TTC549 (cell line): ENCODE results near the gene EIF2B5.
"Not testable (repeated sequence)": the region's sequence is repeated elsewhere in the genome, so short reads cannot be mapped to it uniquely, and the experiment has no call there.

Experiments used
- FAIRE-seq: peaks from 2 replicates; lab custom pipeline; 2012; peaks lifted over from hg19 to GRCh38; lab: Jason Lieb, UNC

Gene EIF2B5

DNA sequence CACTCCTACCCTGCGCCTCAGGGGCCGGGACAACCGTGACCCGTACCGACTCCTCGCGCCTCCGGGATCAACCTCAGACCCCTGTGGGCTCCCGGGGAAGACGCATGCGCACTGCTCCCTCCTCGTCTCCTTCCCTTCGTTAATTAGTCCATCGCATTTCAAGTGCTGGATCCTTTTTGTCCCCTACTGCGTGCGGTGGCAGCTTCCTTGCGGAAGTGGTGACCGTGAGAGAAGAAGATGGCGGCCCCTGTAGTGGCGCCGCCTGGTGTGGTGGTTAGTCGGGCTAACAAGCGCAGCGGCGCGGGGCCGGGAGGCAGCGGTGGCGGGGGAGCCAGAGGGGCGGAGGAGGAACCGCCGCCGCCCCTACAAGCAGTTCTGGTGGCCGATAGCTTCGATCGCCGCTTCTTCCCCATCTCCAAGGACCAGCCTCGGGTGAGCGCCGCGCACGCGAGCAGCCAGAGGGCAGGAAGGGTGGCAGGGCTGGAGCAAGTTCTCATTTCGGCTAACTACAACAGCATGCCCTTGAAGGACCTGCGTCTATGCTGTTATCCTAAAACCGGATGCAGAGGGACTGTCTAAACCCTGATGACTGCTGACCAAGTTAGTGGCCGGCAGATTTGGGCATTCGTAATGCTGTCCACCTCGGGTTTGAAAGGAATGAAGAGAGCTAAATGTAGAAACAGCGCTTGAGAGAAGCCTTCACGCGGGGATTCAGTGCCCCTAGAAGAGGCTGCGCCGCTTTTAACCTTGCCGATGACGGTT, at the start of gene EIF2B5:
TSS of gene EIF2B5 (plus strand) at position 210 of the 762 bp plus-strand sequence. CDS start at position 238, 28 bp downstream.
- FAIRE-seq: no peak

DNA sequence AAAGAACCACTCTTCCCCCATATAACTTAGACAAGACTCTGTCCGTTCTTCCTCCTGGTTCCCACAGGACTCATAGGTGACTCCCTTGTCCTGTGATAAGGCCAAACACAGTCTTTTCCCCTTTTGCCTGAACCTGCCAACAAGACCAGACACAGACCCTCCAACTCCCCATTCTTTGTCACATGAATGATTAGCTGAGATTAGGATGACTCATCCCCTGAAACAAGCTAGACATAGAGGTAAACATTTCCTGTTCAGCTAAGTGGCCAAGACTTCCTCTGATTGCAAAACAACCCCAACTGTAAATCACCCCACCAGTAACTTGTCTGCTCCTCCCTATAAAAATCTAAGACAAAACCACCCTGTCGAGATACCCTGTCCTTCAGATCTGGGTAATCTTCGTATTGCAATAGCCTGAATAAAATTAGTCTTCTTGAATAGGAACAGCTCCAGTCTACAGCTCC, 49.7 kb upstream of the EIF2B5 start:
- no peak for FAIRE-seq

DNA sequence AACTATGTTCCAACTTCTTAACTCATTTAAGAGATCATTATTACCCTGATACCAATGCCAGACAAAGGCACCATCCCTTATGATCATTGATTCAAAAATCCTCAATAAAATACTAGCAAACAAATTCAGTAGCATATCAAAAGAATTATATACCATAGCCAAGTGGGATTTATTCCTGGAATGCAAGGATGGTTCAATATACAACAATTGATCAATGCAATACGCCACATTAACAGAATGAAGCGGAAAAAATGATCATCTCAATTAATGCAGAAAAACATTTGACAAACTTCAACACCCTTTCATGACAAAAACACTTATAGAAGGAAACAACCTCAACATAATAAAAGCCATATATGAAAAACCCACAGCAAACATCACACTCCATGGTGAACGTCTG, 43.0 kb upstream of the EIF2B5 start:
- FAIRE-seq: no peak

DNA sequence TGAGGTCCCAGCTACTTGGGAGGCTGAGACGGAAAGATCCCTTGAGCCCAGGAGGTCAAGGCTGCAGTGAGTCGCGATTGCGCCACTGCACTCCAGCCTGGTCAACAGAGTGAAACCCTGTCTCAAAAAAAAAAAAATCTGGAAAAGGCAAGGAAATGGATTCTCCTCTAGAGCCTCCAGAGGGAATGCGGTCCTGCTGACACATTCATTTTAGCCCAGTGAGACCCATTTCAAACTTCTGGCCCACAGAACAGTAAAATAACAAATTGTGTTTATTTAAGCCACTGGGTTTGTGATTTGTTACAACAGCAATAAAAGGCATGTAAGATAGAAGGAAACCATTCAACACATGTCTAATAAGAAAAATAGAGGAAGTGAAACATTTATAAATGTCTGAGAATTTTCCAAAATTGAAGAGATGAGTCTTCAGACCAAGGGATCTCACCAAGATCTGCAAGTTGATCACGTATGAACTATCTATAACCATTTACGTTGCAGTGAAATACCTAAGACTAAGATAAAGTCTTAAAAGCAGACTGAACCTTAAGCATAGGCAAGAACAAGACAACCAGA, 38.3 kb upstream of the EIF2B5 start, which contains the start of gene HTR3E:
TSS of gene HTR3E (plus strand) at position 254 of the 573 bp plus-strand sequence. CDS start 466 bp downstream, outside the sequence.
- FAIRE-seq: no peak

DNA sequence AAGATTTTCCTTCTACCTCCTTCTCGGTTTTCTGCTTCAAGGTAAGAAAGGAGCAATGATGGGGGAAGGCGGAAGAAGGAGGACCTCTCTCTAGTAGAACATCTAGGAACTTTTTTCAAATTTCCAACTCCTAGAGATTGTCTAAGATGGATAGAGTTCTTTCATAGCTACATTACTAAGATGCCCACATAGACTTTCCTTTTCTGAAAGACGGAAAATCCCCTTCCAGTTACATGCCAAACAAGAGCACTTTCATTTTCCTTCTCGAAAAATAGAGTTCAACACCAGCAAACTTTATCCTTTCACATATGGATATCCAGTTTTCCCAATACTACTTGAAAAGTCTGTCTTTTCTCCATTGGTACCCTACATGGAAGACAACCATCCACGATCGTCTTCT, 37.6 kb upstream of the EIF2B5 start:
- FAIRE-seq: no peak

DNA sequence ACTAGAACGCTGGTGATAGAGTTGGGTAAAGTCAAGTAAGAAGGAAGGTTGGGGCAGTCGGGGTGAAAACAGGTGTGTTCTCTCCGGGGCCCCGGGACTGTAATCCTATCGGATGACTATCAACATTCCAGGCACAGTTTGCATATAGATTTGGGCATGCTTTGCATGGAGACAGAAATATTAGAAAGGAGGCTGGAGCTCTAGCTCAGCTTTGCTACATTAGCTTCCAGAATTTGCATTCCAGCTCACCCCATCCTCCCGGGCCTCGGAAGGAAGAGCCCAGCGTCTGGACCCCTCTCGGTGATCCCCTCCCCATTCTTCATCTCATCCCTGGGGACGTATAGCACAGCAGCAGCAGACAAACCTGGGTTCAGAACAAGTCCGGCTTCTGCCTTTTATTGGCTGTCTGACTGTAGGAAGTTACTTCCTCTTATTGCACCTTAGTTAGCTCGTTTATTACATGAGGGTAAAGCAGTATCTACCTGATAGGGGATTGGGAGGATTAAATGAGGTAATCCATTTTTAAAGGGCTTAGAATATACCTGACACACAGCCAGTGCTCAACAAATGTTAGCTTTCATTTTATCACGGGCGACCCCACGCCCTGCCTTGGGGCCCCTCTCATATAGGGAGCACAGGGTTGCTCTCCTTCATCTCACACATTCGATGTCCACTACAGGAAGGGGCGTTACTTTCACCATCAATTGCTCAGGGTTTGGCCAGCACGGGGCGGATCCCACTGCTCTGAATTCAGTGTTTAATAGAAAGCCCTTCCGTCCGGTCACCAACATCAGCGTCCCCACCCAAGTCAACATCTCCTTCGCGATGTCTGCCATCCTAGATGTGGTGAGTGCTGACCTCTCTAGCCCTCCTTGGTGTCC, 35.1 kb upstream of the EIF2B5 start:
- no peak for FAIRE-seq

DNA sequence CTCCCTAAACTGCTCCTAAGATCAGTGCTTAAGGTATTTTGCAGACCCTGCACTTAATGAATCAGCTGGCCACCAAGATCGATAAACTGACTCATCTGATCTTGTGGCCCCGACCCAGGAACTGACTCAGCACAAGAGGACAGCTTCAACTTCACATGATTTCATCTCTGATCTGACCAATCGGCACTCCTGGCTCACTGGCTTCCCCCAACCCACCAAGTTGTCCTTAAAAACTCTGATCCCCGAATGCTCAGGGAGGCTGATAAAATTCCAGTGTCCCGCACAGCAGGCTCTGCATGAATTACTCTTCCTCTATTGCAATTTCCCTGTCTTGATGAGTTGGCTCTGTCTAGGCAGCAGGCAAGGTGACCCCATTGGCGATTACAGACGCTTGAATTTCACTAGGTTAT, 24.8 kb upstream of the EIF2B5 start:
- no peak for FAIRE-seq

DNA sequence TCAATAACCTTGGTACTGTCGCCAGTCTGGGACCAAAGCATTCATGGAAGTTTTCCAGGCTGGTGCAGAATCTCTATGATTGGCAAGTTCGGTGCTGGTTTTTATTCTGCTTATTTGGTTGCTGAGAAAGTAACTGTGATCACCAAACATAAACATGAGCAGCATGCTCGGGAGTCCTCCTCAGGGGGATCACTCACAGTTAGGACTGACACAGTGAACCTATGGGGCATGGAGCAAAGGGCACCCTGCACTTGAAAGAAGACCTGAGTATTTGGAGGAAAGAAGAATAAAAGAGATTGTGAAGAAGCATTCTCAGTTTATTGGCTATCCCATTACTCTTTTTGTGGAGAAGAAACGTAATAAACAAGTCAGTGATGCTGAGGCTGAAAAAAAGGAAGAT, 19.1 kb upstream of the EIF2B5 start:
- no peak for FAIRE-seq

DNA sequence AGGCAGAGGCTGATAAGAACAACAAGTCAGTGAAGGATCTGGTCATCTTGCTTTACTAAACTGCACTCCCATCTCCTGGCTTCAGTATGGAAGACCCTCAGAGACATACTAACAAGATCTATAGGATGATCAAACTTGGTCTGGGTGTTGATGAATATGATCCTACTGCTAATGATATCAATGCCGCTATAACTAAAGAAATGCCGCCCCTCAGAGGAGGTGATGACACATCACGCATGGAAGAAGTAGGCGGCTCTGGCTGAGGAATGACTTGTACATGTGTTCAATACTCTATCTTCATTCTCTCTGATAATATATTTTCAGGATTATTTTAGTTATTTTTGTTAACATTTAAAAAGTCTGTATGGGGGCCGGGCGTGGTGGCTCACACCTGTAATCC, 17.5 kb upstream of the EIF2B5 start:
- FAIRE-seq: no peak

DNA sequence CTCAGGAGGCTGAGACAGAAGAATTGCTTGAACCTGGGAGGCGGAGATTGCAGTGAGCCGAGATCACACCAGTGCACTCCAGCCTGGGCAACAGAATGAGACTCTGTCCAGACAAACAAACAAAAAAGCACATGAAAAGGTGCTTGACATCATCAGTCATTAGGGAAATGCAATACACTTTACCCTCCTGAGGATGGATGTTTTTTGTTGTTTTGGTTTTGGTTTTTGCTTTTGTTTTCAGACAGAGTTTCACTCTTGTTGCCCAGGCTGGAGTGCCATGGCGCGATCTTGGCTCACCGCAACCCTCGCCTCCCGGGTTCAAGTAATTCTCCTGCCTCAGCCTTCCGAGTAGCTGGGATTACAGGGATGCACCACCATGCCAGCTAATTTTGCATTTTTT, 14.1 kb upstream of the EIF2B5 start:
- not testable (repeated sequence) for FAIRE-seq

DNA sequence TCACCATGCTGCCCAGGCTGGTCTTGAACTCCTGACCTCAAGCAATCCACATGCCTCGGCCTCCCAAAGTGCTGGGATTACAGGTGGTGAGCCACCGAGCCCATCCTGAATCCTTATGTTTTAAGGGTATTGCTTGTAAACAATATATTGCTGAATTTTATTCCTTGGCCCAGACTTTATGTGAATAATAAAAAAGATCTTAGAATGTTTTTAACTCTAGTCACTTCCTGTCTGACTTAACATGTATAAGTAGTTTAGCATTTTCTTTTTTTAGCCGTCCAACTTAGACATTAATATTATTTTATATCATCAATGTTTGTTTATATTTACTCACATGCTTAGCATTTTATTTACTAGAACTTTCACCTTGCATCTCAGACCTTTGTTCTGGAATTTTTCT, 9.2 kb upstream of the EIF2B5 start:
- no peak for FAIRE-seq

DNA sequence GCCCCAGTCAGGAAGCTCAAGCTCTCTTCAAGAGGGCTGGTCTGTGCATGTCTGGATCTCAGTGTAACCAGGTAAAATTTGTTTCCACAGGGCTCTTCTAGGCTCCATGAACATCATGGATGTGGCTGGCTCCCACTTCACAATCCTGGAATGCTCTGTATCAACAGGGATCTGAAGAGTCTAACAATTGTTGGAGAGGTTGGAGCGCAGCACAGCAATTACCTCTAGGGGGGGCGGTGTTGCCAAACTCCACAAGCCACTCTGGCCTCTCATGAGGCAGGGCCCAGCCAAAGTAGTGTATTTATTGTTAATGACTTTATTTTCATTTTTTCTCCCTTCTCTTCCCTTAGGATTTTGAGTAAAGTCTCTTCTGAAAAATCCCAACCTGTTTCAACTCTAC, 6.1 kb upstream of the EIF2B5 start:
- no peak for FAIRE-seq

DNA sequence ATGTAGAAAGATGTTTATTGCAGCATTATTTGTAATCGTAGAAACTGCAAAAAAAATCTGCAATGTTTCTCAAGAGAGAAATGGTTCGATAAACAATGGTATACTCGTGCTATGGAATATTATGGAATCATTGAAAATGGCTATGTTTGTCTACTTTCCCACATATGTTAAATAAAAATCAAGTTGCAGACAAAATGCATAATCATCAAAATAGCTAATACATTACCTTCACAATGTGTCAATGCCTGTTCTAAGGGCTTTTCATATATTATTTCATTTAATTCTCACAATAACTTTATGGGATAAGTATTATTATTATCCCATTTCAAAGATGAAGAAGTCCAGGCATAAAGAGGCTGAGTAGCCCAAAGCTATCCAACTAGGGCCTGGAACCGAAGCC, 2.2 kb upstream of the EIF2B5 start:
- FAIRE-seq: no peak

DNA sequence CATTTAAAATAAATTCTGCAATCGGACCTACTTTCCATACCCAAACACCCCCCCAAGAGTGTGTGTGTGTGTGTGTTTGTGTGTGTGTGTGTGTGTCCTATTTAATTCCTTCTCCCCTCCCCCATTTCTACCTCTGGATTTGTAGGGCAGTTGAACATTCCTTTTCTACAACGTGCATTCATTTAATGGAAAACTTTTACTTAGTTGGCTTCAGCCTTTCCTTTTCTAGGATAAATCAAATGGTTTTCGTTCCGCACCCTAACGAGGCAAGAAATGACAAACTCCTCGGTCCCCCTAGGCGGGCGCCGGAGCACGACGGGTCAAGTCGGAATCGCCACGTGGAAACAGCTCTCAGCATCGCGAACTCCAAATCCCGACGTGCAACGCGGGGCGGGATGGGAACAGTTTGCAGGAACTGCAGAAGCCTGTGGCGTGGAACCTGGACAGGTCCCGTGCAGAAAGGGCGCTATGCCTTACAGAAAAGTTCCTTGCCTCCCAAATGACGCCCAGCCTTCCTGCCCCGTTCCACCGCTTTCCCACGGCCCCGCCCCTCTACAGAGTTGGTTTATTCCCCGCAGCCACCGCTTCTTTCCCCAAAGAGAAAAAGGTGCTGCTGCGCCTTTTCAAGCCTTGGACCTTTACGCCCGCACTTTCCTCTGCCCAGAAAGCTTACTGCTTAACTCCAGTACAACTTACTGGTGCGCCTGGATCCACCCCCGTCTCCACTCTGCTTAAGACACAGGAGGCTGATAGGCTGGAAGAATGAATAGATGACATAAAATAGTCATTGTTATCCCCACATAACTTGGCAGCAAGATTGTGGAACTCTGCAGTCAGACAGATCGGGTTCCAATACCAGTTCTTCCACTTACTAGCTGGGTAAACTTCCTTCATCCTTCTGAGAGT, 1.1 kb upstream of the EIF2B5 start:
- FAIRE-seq: no peak

DNA sequence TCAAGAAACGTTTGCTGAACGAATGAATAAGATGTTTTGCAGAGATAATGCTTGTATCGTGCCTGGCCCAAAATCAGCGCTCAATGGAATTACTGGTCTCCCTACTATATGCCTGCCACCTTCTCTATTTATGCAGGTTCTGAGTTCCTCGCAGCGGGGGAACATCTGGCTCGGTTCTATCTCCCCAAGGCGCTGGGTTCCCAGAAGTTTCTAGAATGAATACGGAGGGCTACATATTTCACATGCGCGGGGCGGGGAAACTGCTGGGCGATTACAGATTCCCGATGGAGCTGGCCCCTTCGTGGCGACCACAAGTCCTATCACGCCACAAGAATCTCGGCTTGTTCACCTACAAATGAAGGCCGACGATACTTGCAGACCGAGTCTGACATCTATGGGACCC, 411 bp upstream of the EIF2B5 start:
- no peak for FAIRE-seq

DNA sequence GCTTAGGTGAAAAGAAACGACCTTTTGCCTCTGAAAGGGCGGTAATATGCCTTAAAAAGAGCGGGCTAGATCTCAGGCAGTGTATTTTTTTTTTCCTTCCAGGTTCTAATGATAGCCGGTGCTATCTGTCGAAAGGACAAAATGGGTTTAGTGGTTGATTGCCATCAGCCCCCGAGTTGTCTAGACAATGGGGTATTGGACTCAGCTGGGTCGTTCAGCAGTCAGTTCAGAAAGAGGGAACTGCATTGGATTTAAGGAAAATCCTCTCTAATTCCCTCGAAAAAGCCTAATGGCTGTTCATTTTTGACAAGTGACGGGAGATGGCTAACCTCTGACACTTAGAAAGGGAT, 728 bp downstream of the EIF2B5 start:
- FAIRE-seq: no peak

DNA sequence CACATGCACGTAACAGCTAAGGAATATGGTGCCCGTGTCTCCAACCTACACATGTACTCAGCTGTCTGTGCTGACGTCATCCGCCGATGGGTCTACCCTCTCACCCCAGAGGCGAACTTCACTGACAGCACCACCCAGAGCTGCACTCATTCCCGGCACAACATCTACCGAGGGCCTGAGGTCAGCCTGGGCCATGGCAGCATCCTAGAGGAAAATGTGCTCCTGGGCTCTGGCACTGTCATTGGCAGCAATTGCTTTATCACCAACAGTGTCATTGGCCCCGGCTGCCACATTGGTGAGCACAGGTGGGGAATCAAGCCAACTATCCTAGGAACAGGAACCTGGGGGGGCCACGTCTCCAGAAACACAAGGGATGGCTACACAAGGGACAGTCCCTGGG, 5.3 kb downstream of the EIF2B5 start:
- no peak for FAIRE-seq

DNA sequence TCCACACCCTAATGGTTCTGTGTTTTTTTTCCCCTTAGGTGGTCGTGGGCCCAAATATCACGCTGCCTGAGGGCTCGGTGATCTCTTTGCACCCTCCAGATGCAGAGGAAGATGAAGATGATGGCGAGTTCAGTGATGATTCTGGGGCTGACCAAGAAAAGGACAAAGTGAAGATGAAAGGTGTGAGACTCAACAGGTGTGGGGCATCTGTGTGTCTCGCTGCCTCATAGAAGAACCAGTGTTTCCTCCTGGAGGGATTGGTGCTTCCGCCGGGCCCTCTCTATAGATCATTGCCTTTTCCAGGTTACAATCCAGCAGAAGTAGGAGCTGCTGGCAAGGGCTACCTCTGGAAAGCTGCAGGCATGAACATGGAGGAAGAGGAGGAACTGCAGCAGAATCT, 7.0 kb downstream of the EIF2B5 start:
- FAIRE-seq: no peak

DNA sequence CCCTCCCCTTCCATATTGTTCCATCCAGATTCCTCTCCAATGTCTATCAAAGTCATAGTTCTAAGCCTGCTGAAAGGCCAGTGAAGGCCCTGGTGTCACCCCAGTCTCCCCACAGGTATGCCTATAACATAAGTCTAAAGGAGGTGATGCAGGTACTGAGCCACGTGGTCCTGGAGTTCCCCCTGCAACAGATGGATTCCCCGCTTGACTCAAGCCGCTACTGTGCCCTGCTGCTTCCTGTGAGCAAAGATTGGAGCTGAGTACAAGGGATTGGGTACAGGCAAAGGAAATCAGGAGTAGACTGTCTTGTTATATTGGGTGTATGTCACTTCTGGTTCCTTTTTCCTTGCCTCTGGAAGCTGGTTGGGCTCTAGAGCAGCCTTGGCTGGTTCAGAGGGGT, 8.2 kb downstream of the EIF2B5 start:
- FAIRE-seq: no peak

DNA sequence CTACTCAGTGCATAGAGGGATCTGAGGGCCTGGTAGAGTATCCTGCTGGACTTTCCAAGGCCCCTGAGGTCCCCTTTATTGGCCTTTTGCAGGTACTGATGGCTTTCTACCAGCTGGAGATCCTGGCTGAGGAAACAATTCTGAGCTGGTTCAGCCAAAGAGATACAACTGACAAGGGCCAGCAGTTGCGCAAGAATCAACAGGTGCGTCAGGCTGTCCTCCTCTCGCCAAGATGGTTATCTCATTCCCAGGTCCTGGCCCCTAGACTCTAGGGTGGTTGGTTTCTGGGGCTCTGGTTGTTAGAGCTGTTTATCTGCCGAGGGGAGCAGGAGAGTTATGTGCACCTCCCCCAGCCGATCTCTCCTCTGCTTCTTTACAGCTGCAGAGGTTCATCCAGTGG, 9.3 kb downstream of the EIF2B5 start:
- FAIRE-seq: no peak

DNA sequence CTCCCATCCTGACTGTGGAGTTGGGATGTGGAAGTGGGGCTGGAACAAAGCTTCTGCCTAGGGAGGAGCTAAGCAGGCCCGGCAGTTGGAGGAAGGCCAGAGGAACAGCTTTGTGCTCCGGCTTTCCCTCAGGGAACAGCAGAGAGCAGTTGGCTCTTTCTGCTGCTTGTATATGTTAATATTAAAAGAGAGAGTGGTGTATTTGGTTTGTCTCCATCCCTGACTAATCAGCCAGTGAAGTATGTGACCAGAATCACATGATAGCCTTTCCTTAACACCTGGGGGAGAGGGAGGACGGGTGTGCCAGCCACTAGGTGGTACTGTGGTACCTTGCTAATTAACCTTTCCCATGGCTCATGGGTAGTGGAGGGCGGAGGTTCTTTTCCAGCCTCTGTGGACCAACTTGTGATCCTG, 10.0 kb downstream of the EIF2B5 start:
- FAIRE-seq: no peak

DNA sequence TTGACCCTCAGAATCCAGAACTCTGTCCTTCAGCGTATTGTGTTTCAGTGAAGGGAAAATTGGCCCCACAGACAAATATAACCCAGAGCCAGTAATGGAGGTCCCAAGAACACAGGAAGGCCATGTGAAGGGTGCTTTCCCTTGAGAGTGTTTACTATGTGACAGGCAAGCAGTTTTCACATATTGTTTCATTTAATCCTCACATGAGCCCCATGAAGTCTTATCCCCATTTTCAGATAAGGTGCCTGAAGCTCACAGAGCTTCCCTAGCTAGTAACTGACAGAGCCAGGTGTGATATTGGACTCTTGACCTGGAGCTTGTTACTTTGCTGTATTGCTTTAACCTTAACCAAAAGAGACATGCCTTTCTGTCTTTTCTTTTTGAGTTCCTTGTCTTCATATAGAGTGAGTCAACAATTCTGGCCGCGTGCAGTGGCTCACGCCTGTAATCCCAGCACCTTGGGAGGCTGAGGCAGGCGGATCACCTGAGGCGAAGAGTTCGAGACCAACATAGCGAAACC, 10.7 kb downstream of the EIF2B5 start:
- no peak for FAIRE-seq
